Neural progenitor cell (in vitro differentiated cells): ENCODE measurements around the gene ODC1. TPM values are rescaled to one million over a fixed set of nuclear protein-coding genes. Genes with fewer than 3 reads are reported as not detected.
A peak's percentile ranks its signal among the peaks of the same experiment; 100 is the strongest.

ENCODE experiments used
- DNase-seq: peaks from one replicate; pipeline ENCODE4 v3.0.0-alpha.2; 2016; ENCODE audit warnings: low spot score
- H2AFZ ChIP-seq: fragments of 200-600 bp; sonication (generic); replicated peaks from 2 replicates; pipeline ENCODE4 v1.6.1; 2016; ENCODE audit warnings: antibody characterized with exemption
- H3F3A ChIP-seq: fragments of 200-600 bp; sonication (generic); 2 replicates; pipeline ENCODE4 v1.6.1; 2016; ENCODE audit warnings: antibody characterized with exemption, low read depth
- H3K27ac ChIP-seq: fragments of 200-600 bp; sonication (generic); 2 replicates; pipeline ENCODE4 v1.5.1; 2016; ENCODE audit warnings: mild to moderate bottlenecking
- H3K27me3 ChIP-seq: fragments of 200-600 bp; sonication (generic); 2 replicates; pipeline ENCODE4 v1.6.1; 2016; ENCODE audit warnings: mild to moderate bottlenecking, moderate library complexity
- H3K36me3 ChIP-seq: fragments of 200-600 bp; sonication (generic); 2 replicates; pipeline ENCODE4 v1.5.1; 2016
- H3K4me1 ChIP-seq: fragments of 200-600 bp; sonication (generic); 2 replicates; pipeline ENCODE4 v1.6.1; 2016; ENCODE audit warnings: mixed run types
- H3K4me2 ChIP-seq: fragments of 200-600 bp; sonication (generic); 2 replicates; pipeline ENCODE4 v1.6.1; 2016
- H3K4me3 ChIP-seq: fragments of 200-600 bp; sonication (generic); 2 replicates; pipeline ENCODE4 v1.5.1; 2016
- H3K79me2 ChIP-seq: fragments of 200-600 bp; sonication (generic); 2 replicates; pipeline ENCODE4 v1.6.1; 2016; ENCODE audit warnings: low read depth
- H3K9ac ChIP-seq: fragments of 200-600 bp; sonication (generic); 2 replicates; pipeline ENCODE4 v1.6.1; 2016
- H3K9me3 ChIP-seq: fragments of 200-600 bp; sonication (generic); 2 replicates; pipeline ENCODE4 v1.5.1; 2016; ENCODE audit warnings: low read depth
- H4K20me1 ChIP-seq: fragments of 200-600 bp; sonication (generic); 2 replicates; pipeline ENCODE4 v1.6.1; 2016; ENCODE audit warnings: low read depth
- H3K27ac Mint-ChIP-seq: 3 replicates; pipeline ENCODE4 v1.8.0; 2021; ENCODE audit warnings: mixed read lengths
- H3K27me3 Mint-ChIP-seq: 2 replicates; pipeline ENCODE4 v1.8.0; 2022; ENCODE audit warnings: low read depth, mild to moderate bottlenecking, inconsistent platforms, moderate library complexity, mixed read lengths; ENCODE audit not compliant: insufficient read depth
- H3K36me3 Mint-ChIP-seq: 3 replicates; pipeline ENCODE4 v1.8.0; 2021; ENCODE audit warnings: mixed read lengths
- H3K4me1 Mint-ChIP-seq: 3 replicates; pipeline ENCODE4 v1.8.0; 2021; ENCODE audit warnings: mixed read lengths
- H3K4me3 Mint-ChIP-seq: 3 replicates; pipeline ENCODE4 v1.8.0; 2021; ENCODE audit warnings: mild to moderate bottlenecking, moderate library complexity, mixed read lengths
- H3K9me3 Mint-ChIP-seq: 3 replicates; pipeline ENCODE4 v1.8.0; 2020; ENCODE audit warnings: mixed read lengths
- CTCF ChIP-seq: fragments of 200-600 bp; sonication (generic); IDR thresholded peaks from 2 replicates; pipeline ENCODE4 v1.5.1; 2017; ENCODE audit warnings: antibody characterized with exemption, mild to moderate bottlenecking
- EZH2 ChIP-seq: fragments of 200-600 bp; sonication (generic); IDR thresholded peaks from 2 replicates; pipeline ENCODE4 v1.6.1; 2017; ENCODE audit warnings: antibody characterized with exemption, mild to moderate bottlenecking, moderate library complexity
- EZH2phosphoT487 ChIP-seq: fragments of 200-600 bp; sonication (generic); IDR thresholded peaks from 2 replicates; pipeline ENCODE4 v1.6.1; 2017; ENCODE audit warnings: antibody characterized with exemption
- total RNA-seq: library from RNA; depleted of rRNA; stranded (reverse); fragments of >200 nt; gene quantifications from 2 replicates; pipeline ENCODE4 v1.2.3, GENCODE V29; 2015; ENCODE audit warnings: low replicate concordance

The ODC1 gene
- total RNA-seq, 1 donor from 2014 or later, result 437 TPM

- Histone ChIP-seq H3F3A (no peaks in the 10 kb centered on the region), H3K79me2 (no peaks in the 10 kb centered on the region), H3K4me1 (peaks cover 7% of the 10 kb centered on the region), H3K27ac (no peak overlapping the region), H2AFZ (no peak overlapping the region), H3K36me3 (no peaks in the 10 kb centered on the region), H3K4me3 (no peak overlapping the region), H4K20me1 (no peaks in the 10 kb centered on the region), H3K4me2 (no peak overlapping the region), H3K9me3 (no peaks in the 10 kb centered on the region), H3K9ac (no peak overlapping the region), H3K27me3 (no peaks in the 10 kb centered on the region)
- no peaks in the 10 kb centered on the region for H3K36me3 Mint-ChIP-seq
- H3K4me1 Mint-ChIP-seq, result peaks cover 20% of the 10 kb centered on the region
- H3K4me3 Mint-ChIP-seq, result no peak overlapping the region
- TF ChIP-seq EZH2phosphoT487, result no peak
- peak; percentile 97 for TF ChIP-seq CTCF
- no peaks in the 10 kb centered on the region for H3K9me3 Mint-ChIP-seq
- peak; percentile 91 for DNase-seq
- peaks cover 6% of the 10 kb centered on the region for H3K27me3 Mint-ChIP-seq
- H3K27ac Mint-ChIP-seq, result no peak overlapping the region
Observed at GRCh38 chr2:10408649-10409579, 39.2 kb downstream of the ODC1 start.

- no peaks in the 10 kb centered on the region for H3K36me3 Mint-ChIP-seq
- Histone ChIP-seq H3K9ac (no peak overlapping the region), H3K36me3 (no peaks in the 10 kb centered on the region), H3F3A (no peaks in the 10 kb centered on the region), H3K27me3 (no peaks in the 10 kb centered on the region), H2AFZ (no peak overlapping the region), H4K20me1 (no peaks in the 10 kb centered on the region), H3K27ac (no peak overlapping the region), H3K4me1 (peaks cover 7% of the 10 kb centered on the region), H3K9me3 (no peaks in the 10 kb centered on the region), H3K4me2 (no peak overlapping the region), H3K79me2 (no peaks in the 10 kb centered on the region), H3K4me3 (no peak overlapping the region)
- no peak for DNase-seq
- TF ChIP-seq EZH2phosphoT487 (no peak), CTCF (no peak), EZH2 (no peak)
- peaks cover 6% of the 10 kb centered on the region for H3K27me3 Mint-ChIP-seq
- peaks cover 20% of the 10 kb centered on the region for H3K4me1 Mint-ChIP-seq
- no peak overlapping the region for H3K4me3 Mint-ChIP-seq
- H3K9me3 Mint-ChIP-seq, result no peaks in the 10 kb centered on the region
- no peak overlapping the region for H3K27ac Mint-ChIP-seq
Observed at GRCh38 chr2:10407841-10408648, 40.1 kb downstream of the ODC1 start.

- TF ChIP-seq CTCF (no peak), EZH2 (no peak), EZH2phosphoT487 (no peak)
- H3K4me2 ChIP-seq, result no peak overlapping the region
- H3K36me3 ChIP-seq, result no peaks in the 10 kb centered on the region
- no peaks in the 10 kb centered on the region for H3K9me3 ChIP-seq
- H3K4me1 ChIP-seq, result peaks cover 7% of the 10 kb centered on the region
- Mint-ChIP-seq H3K4me1 (peaks cover 20% of the 10 kb centered on the region), H3K27me3 (peaks cover 6% of the 10 kb centered on the region), H3K4me3 (no peak overlapping the region), H3K36me3 (no peaks in the 10 kb centered on the region), H3K9me3 (no peaks in the 10 kb centered on the region), H3K27ac (no peak overlapping the region)
- H3K79me2 ChIP-seq, result no peaks in the 10 kb centered on the region
- no peaks in the 10 kb centered on the region for H4K20me1 ChIP-seq
- no peak overlapping the region for H3K9ac ChIP-seq
- no peaks in the 10 kb centered on the region for H3K27me3 ChIP-seq
- H2AFZ ChIP-seq, result no peak overlapping the region
- H3F3A ChIP-seq, result no peaks in the 10 kb centered on the region
- no peak for DNase-seq
- no peak overlapping the region for H3K4me3 ChIP-seq
- no peak overlapping the region for H3K27ac ChIP-seq
Observed at GRCh38 chr2:10407432-10407831, 40.7 kb downstream of the ODC1 start.
